ENCODE measurements around the gene CRX.

DNA sequence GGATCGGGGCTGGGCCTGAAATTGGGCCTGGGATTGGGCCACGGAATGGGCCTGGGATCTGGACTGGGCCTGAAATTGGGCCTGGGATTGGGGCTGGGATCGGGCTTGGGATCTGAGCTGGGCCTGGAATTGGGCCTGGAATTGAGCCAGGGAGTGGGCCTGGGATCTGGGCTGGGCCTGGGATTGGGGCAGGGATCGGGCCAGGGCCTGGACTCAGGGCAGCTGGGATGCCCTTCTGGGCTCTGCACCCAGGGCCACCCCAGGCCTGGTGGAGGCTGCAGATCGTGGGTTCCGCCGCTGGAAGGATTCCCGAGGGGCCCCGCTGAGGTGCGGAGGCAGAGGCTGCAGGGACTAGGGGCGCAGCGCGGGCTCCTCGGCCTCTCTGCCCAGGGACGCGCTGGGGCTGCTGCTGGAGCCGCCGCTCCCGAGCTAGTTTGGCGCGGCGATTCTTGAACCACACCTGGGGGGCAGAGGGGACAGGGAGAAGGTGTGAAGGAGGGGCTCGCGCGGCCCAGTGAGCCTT lies 19.2 kb upstream of the CRX start:
- TF ChIP-seq, protein P1, sequence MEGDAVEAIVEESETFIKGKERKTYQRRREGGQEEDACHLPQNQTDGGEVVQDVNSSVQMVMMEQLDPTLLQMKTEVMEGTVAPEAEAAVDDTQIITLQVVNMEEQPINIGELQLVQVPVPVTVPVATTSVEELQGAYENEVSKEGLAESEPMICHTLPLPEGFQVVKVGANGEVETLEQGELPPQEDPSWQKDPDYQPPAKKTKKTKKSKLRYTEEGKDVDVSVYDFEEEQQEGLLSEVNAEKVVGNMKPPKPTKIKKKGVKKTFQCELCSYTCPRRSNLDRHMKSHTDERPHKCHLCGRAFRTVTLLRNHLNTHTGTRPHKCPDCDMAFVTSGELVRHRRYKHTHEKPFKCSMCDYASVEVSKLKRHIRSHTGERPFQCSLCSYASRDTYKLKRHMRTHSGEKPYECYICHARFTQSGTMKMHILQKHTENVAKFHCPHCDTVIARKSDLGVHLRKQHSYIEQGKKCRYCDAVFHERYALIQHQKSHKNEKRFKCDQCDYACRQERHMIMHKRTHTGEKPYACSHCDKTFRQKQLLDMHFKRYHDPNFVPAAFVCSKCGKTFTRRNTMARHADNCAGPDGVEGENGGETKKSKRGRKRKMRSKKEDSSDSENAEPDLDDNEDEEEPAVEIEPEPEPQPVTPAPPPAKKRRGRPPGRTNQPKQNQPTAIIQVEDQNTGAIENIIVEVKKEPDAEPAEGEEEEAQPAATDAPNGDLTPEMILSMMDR (IDR thresholded peaks at IDR 0.05), result no peak
- TF ChIP-seq EZH2 (IDR thresholded peaks at IDR 0.05), result no peak

Data from neural progenitor cell (in vitro differentiated cells).